ENCODE data around the gene SH3TC2.

Gene SH3TC2

GRCh38 chr5:149063017-149063687 is at the start of gene SH3TC2:
TSS of gene SH3TC2 (minus strand) at chr5:149063062. CDS start at chr5:149063022, 40 bp downstream.
- DNase-seq (ENCODE audit: low read depth) = peak; percentile 73
- H3K4me3 ChIP-seq (ENCODE audit: low read length) = no peak within 1 kb of the TSS
- TF ChIP-seq, protein P1, sequence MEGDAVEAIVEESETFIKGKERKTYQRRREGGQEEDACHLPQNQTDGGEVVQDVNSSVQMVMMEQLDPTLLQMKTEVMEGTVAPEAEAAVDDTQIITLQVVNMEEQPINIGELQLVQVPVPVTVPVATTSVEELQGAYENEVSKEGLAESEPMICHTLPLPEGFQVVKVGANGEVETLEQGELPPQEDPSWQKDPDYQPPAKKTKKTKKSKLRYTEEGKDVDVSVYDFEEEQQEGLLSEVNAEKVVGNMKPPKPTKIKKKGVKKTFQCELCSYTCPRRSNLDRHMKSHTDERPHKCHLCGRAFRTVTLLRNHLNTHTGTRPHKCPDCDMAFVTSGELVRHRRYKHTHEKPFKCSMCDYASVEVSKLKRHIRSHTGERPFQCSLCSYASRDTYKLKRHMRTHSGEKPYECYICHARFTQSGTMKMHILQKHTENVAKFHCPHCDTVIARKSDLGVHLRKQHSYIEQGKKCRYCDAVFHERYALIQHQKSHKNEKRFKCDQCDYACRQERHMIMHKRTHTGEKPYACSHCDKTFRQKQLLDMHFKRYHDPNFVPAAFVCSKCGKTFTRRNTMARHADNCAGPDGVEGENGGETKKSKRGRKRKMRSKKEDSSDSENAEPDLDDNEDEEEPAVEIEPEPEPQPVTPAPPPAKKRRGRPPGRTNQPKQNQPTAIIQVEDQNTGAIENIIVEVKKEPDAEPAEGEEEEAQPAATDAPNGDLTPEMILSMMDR (conservative IDR thresholded peaks at IDR 0.05; ENCODE audit: low read length) = no peak

- TF ChIP-seq, protein P1 (conservative IDR thresholded peaks at IDR 0.05; ENCODE audit: low read length) = no peak
- H3K4me3 ChIP-seq (ENCODE audit: low read length) = no peak overlapping the region
- DNase-seq (ENCODE audit: low read depth) = no peak
These were observed 47.5 kb upstream of the SH3TC2 start for GRCh38 chr5:149110406-149110805.

GRCh38 chr5:149108651-149109280 is 45.9 kb upstream of the SH3TC2 start:
- peak; percentile 66 for DNase-seq (ENCODE audit: low read depth)

GRCh38 chr5:149100331-149100730 is 37.5 kb upstream of the SH3TC2 start:
- TF ChIP-seq, protein P1 (conservative IDR thresholded peaks at IDR 0.05; ENCODE audit: low read length) = no peak
- DNase-seq (ENCODE audit: low read depth) = no peak
- H3K4me3 ChIP-seq (ENCODE audit: low read length) = no peak overlapping the region

More at GRCh38 chr5:149108651-149109280, 45.9 kb upstream of the SH3TC2 start:
- H3K4me3 ChIP-seq (ENCODE audit: low read length) = no peak overlapping the region
- TF ChIP-seq, protein P1 (conservative IDR thresholded peaks at IDR 0.05; ENCODE audit: low read length) = no peak

GRCh38 chr5:149099920-149100319 is 37.1 kb upstream of the SH3TC2 start:
- DNase-seq (ENCODE audit: low read depth) = no peak
- TF ChIP-seq, protein P1 (conservative IDR thresholded peaks at IDR 0.05; ENCODE audit: low read length) = no peak
- no peak overlapping the region for H3K4me3 ChIP-seq (ENCODE audit: low read length)

DNA sequence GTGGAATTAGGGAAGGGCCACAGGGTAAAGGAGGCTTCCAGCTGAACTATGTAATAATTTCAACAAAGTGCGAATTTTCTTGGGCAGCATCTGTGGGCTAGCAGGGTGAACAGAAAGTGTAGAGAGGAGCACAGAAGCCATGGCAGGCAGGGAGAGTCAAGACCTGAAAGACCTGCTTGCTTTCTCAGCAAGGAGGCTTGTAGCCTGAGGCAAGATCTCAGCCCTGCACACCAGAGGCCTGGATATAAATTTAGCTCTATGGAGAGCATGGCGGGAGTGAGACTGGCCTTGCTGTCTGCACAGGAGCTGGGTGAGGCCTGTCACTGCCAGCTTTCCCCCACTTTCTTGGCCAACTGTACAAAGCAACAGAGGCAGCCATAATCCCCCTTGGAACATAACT is 32.1 kb upstream of the SH3TC2 start:
- no peak for DNase-seq (ENCODE audit: low read depth)
- no peak overlapping the region for H3K4me3 ChIP-seq (ENCODE audit: low read length)
- TF ChIP-seq, protein P1 (conservative IDR thresholded peaks at IDR 0.05; ENCODE audit: low read length) = no peak

DNA sequence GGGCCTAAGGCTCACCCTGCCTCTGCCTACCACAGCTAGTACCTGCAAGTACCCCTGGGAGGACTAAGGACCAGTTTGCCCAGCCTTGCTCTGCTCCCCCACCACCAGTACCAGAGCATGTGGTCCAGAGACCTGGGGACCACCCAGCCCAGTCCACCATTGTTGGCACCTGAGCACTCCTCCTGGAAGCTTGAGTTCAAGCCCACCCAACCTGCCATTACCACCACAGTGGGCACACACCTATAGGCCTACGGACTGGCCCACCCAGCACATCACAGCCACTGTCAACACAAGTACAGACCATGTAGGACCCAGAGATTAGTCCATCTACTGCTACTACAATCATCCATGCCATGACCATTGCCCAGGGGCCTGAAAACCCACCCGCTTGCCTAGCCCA is 30.8 kb upstream of the SH3TC2 start:
- DNase-seq (ENCODE audit: low read depth) = no peak
- H3K4me3 ChIP-seq (ENCODE audit: low read length) = no peak overlapping the region
- TF ChIP-seq, protein P1 (conservative IDR thresholded peaks at IDR 0.05; ENCODE audit: low read length) = no peak

All from AG10803 (cell line).